NCI-H1048 (cell line): Measurements from ENCODE around the gene DGCR2.

ENCODE experiments used
- DNase-seq: peaks from one replicate; lab custom pipeline; 2025; lab: John Stamatoyannopoulos, UW

The DGCR2 gene

DNA sequence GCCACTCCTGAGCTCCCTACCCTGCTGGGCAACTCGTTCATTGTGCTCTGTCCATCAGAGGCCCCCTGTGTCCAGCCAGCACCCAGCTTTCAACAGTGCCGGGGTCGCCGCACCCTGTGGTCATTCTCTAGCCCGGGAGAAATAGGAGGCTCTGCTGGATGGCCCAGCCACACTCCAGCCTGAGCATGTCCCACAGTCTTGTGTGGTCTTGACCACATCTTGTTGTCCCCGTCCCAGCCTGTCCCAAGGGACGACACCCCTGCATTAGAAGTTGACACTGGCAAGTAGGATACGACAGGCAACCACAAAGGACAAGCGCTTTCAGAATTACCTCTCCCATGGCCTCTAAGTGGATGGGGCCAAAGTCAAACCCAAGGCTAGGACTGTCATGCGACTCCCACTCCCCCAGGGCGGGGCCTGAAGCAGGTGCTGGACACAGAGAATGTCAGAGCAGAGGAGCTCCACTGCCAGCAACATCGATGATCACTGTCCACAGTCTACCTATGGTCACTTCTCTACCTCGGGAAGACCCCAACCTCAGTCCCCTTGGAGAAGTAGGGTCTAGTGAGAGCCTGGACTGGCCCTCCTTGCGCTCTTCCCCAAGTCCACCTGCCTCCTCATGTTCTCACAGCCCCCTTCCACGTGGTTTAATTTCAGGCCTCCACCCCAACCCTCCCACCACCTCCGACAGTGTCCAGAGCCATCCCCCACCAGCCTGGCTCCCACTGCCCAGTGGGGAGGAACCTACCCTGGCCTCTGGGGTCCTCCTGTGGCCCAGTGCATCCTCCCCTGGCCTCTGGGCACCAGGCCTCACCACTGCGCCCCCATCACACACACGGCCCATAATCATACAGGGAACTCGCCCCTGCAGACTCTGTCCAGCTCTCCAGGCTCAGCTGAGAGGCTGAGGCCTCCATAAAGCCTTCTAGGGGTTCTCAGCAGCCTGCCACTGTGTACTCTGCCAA lies 4.4 kb upstream of the DGCR2 start:
- DNase-seq = no peak

DNA sequence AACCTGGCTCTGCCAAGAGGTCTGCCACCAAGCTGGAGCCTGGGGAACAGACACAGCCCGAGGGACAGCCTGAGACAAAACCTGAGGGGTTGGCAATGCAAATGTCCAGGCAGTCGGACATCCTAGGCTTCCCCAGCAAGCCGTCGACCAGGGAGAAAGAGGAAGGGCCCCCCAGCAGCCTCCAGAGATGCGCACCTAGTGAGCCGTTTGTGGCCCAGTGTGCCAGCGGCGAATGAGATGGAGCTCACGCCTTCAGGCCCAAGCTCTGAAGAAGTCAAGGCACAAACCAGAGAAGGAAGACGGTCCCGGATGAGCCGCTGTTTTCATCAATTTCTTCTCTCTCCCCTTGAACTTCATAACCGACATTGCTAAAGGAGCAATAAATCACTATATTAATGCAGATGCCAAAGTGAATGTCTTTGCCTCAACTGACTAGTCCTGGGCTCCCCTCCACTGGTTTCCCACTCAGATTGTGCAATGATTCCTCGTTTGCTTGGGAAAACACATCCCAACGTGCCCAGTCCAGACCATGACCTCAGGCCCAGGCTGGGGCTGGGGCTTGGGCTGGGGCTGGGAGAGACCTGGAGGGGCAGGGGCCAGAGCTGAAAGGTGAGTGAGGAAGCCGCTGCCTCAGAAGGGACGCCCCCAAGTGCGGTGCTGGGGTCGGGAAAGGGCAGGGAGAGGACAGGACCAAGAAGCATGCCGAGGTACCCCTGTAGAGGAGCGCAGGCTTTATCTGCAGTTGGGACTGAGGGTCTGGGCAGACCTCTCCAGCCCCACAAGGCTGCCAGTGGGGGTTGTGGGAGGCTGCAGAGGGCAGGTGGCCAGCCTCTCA lies 3.5 kb upstream of the DGCR2 start:
- DNase-seq = no peak

DNA sequence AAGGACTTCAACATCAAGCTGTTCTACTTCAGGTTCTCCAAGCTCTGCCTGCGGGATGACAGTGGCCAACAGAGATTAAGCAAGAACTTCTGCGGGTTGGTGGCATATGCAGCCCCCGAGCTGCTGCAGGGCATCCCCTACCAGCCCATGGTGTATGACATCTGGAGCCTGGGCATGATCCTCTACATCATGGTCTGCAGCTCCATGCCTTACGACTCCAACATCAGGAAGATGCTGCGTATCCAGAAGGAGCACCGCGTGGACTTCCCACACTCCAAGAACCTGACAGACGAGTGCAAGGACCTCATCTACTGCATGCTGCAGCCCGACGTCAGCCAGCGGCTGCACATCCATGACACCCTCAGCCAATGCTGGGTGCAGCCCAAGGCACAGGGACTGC lies 2.8 kb upstream of the DGCR2 start:
- no peak for DNase-seq

DNA sequence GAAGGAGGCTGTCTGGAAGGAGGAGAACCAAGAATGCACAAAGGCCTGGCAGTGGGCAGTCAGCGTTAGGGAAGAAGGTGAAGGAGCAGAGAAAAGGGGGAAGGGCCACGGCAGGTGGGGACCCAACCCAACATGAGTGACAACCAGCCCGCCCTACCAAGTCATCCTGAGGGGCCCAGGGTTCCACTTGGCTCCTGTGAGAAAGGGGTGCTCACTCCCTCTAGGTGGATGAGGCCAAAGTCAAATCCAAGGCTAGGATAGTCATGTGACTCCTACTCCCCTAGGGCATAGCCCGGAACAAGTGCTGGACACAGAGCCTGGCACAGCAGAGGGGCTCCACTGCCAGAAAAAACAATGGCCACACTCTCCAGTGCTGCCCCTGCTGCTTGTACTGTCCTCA lies 2.2 kb upstream of the DGCR2 start:
- DNase-seq = no peak

DNA sequence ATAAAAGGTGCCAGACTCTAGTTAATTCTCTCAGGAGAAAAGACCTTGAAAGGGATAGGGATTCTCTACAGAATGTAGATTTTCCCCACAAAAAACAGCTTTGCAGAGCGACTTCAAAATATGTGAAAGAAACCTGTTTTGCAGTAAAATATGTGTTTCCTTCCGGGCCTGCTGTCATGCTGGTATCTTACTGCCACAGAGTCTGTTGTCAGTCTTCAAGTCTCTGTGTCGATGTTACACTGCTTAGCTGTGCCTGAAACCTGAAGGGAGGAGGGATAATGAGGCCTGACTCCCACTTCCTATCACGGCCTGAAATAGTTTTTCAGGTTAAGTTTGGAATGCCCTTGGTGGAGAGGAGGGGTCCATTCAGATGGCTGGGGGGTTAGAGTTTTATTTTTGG lies 1.7 kb upstream of the DGCR2 start:
- DNase-seq = no peak

DNA sequence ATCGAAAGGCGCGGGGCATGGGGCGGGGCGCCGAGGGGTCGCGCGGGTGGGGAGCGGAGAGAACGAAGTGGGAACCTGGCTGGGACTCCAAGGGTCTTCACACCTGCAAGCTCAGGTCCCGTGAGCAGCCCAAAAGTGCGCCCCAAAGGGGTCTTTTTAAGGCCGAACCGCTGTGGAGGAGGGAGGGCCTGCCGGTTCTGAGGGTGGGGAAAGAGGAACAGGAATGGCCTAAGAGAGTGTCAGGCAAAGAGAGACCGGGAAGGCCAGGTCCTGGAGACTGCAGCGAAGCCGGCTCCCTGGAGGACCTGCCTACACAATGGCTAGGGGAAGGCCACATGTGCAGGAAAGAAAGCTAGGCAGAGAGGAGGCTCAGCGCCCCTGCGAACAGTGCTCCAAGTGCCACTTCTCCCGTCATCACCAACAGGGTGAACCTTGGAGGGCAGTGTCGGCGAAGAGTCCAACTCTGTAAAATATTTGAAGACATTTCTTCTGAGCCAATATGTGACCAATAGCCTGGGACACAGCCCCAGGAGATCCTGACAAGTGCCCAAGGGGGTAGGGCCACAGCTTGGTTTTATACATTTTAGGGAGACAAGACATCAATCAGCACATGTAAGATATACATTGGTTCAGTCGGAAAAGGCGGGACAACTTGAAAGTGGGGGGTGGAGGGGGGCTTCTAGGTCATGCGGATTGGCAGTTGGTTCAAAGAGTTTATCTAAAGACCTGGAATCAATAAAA lies 710 bp upstream of the DGCR2 start:
- DNase-seq = no peak

DNA sequence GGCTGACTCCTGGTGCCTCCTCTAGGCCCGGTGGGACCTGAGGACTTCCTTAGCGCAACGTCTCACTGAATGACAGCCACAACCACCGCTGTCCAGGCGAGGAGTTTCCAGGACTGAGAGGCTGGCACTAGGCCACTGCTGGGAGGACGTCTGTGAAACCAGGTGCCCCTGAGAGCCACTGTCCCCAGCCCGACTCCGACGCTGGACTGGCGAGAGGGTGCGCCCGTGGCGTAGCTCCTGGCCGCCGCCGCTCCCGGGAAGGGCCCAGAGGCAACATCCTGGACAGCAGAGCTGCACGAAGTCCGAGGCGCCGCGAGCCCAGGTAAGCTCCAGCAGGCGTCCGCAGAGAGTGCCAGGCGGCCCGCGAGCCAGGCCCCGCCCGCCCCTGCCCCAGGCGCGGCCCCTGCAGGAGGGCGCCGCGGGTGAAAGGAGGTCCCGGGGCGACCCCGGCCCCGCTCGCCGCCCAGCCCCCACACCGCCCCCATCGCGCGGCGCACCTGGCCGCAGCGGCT lies 525 bp downstream of the DGCR2 start:
- DNase-seq = no peak

DNA sequence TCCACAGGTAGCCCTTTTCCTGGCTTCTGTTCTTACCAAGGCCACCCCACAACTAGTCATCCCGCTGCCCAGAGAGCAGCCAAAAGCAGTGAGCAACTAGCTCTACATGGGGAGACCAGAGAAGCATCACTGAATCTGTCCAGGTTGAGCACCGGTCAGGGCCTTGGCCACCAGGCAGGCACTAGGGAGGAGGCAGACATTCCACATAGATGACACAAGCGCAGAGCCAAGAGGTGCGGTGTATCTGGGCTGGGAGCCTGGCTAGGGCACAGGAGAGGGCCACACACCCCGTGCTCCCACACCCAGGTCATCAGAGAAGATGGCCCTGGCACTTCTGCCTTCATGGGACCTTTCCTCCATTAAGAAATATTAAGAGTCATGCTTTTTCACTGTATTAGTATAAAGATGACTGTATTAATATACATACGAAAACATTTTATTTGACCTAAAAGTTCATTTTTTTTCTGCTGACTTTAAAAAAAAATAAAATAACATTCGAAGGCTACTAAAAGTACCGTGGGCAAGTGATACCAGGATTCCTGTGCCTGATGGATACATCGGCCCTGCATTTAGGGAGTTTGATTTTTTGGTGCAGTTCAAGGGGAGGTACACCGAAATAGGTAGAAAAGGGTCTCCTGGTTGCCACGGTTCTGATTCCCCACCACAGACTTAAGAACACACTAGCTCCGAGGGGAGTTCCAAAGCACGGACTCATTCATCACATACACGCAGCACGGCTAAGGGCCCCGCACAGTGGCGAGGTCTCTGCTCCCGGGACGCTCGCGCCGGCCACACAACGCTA lies 1.2 kb downstream of the DGCR2 start:
- DNase-seq = no peak

DNA sequence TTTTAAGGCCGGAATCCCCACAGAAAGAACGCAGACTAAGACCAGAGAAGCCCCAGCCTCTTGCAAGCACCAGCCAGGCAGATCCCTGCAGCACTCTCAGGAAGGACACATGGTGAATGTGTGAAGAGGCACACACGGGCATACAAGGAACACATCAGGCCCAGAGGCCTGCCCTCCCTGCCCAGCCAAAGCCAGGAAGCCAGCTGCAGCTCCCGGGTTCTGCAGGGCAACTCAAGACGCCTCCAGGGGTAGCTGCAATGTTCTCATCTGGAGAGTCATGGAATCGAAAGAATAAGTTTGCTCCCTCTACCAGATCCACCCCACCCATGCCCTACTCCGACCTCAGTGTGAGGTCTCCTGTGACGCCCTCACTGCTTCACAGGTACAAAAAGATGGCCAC lies 2.3 kb downstream of the DGCR2 start:
- no peak for DNase-seq

DNA sequence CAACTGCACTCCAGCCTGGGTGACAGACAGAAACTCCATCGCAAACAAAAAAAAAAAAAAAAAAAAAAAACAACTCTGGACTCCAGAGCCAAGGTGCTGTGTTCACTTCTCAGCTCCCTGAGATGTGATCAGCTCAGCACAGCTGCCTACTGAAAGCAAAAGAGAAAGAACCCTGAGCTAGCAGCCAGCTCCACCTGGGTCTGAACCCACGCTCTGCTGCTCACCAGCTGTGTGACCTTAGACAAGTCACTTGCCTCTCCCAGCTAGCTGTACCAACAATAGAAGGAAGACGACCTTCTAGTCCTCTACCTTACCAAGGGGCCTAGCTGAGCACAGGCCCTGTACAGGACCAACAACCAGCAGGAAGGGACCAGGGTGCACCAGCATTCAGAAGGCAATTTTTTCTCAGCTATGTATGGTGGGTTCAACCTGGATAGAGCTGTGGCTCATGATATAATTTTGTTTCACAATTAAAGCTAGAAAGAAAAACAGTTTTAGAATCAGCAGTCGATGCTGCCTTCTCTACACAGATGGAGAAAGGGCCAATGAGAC lies 3.8 kb downstream of the DGCR2 start:
- DNase-seq = no peak

DNA sequence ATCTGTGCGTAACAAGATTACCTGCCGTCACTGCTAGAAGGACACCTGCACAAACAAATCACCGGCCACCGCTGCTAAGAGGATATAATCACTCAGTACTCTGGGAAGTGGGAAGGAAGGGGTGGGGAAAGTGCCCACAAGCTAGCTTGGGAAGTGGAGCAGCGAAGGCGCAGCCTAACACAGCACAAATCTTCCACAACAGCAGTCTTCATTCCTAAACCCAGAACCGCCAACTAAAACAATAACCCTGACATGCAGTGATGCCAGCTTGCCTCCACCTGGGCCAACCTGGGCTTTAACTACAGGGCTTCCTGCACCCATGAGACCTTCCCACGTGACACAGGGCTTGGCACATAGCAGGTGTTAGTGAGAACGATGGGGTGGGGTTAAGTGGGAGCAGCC lies 5.1 kb downstream of the DGCR2 start:
- no peak for DNase-seq

DNA sequence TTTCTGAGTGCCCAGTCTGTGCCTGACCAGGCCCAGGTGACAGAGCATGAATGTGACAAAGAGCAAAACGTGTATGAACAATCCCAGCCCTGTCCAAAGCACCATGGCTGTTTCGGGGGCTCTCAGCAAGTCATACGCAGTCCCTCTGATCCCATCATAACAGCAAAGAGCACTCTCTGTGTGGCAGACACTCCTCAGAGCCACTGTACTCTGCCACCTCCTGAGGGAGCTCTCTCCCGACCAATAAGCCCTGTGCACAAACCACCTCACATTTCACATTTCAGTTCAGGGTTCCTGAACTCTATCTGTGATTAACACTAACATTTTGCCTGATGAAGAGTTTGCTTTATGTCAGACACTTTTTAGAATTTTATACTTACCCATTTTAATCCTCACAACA lies 6.6 kb downstream of the DGCR2 start:
- DNase-seq = no peak

DNA sequence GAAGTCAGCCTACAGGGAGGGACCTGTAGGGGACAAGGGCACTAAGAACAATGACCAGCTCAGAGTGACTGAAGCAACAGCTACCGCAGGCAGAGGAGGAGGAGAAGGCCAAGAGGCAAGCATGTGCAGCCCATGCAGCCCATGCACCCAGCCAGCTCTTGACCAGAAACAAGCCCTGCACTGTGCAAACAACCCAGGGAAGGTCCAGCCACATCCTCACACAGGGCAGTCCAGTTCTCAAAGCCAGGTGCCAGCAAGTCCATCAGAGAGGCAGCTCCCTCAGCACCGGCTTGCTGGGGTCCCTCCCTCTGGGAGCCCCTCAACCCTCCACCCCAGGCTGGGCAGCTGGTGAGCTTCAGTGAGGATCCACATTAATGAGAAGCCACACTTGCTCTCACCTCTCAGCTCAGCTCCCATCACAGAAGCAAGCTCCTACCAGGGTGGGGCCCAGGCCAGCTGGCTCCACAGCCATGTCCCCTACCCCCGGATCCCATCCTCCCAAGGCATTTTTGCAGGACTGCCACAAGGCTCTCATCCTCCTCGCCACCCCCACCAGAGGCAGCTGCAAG lies 7.1 kb downstream of the DGCR2 start:
- no peak for DNase-seq

DNA sequence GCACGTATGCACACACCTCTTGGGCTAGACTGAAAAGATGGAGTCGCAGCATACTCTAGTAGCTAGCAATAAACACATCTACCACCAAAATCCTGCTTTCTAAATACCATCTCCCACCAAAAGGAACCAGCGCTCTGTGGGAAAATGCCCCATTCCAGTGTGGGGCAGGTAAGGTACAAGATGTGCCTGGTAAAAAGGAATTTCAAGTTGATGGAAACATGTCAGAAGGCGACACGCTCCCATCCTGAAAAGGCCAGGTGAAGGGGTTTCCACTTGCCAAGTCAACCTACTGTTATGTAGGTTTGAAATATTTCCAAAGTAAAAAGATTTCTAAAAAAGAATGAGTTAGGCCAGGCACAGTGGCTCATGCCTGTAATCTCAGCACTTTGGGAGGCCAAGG lies 8.8 kb downstream of the DGCR2 start:
- no peak for DNase-seq

DNA sequence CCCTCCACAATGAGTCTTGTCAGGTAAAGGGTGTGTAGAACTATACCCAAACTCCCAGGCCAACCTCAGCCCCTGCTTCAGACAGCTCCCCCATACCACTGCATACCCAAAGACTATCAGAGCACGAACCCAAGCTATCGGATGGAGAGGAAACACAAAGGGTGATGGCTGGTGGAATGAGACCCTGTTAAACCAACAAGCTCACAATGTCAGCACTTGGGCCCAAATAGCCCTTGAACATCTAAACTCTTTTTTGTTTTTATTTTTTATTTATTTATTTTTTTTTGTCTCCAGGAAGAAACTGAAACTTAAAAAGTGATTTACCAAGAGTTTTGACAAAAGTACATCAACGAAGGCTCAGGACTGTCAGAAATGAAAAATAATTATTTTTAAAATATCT lies 10.6 kb downstream of the DGCR2 start:
- no peak for DNase-seq

DNA sequence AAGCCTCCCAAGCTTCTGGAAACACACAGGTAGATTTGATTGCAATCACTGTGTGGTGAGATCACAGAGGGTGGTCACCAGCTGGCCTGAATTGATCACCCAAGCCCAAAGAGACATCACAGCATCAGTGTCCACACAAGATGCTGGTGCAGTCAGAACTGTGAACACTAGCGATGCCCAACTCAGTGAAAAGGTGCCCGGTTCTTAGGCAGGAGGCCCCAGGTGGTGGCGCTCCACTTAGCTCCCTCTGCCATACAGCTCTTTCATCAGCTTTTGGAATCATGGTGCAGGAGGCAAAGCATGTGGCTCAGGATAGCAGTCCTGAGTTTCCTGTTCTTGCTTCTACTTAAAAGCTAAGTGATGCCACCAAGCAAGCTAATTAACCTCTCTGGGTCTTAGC lies 11.1 kb downstream of the DGCR2 start:
- DNase-seq = no peak

DNA sequence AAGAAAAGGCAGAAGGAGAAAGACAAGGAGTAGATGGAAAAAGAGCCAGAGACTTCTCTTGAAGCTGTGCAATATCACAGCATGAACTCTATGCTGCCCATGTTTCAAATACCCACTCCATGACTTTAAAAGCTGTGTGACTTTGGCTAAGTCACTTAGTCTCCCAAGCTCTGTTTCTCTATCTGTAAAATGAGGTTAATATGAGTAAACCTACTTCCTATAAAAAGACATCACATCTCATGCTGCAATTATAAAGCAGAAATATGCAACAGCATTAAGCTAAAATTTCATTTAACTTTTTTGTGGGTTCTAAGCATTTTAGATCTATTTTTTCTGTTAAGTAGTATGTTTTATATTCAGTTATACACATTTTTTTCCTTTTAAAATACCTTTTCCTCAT lies 11.6 kb downstream of the DGCR2 start:
- no peak for DNase-seq

DNA sequence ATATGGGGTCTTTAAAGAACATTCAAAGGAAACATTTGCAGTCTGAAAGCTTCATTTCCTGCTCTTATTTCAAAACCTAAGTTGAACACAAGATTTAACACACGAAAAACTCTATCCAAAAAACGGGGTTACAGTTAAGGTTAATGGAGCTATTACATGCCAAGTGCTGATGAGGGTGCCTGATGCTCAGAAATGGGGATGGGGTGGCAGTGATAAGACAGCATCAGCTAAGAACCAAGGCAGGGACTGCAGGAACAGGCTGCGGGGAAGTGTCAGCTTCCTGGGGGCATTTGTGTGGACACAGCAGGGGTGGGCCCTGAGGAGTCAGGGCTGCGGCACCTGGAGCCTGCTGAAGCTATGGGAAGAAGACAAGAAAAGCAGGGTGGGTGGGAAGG lies 12.2 kb downstream of the DGCR2 start:
- DNase-seq = no peak

DNA sequence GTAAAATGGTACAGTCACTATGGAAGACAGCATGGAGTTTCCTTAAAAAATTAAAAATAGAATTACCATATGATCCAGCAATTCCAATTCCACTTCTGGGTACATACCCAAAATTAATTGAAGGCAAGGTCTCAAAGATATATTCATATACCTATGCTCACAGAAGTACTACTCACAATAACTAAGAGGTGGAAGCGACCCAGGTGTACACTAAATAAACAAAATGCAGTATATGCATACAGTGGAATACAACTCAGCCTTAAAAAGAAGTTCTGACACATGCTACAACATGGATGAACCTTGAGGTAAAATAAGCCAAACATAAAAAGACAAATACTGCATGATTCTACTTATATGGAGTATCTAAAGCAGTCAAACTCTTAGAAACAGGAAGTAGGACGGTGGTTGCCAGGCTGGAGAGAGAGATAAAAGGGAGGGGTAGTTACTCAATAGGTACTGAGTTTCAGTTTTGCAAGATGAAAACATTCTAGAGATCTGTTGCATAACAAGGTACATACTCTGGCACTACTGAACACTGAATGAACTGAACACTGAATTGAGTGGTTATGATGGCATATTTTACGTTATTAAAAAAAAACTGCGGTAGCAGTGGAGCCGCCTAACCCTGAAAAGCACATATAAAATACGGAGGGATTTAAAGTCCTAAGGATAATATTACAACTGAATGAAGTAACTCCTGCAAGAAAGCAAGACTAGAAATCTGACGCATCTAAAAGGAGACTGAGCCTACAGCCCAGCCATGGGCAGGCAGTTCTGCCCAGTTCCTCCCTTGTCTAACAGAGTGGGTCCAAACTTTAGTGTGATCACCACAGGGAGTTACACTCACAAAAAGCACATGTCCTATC lies 12.8 kb downstream of the DGCR2 start:
- no peak for DNase-seq

DNA sequence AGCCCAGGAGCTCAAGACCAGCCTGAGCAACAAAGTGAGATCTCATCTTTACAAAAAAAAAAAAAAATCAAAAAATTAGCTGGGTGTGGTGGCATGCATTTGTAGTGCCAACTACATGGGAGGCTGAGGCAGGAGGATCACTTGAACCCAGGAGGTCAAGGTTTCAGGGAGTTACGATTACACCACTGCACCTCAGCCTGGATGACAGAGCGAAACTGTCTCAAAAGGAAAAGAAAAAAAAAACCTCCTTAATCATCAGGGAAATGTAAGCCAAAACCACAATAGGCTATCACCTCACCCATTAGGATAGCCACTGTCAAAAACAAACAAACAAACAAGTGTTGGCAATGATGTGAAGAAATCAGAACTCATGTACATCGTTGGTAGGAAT lies 13.4 kb downstream of the DGCR2 start:
- DNase-seq = no peak
